ENCODE measurements around the gene RNF175. TPM values are rescaled to one million over a fixed set of nuclear protein-coding genes. Genes with fewer than 3 reads are reported as not detected.

The RNF175 gene
- total RNA-seq (2.1 TPM), polyA plus RNA-seq (10 to 100 TPM in 2 of 4 donors, 1 to 10 TPM in 2; 5.7 to 17.3 (median 10.3) TPM)

- Mint-ChIP-seq H3K27me3 (peaks cover 62% of the 10 kb centered on the region), H3K27ac (peak within 1 kb of the TSS; percentile 92 to 97 (median 94)), H3K4me1 (peaks cover 5 to 73% (median 26%) of the 10 kb centered on the region in 4 donors), H3K36me3 (peaks cover 5% of the 10 kb centered on the region), H3K4me3 (peak within 1 kb of the TSS; percentile 84 to 89 (median 87)), H3K9me3 (peaks cover 0 to 5% (median 2%) of the 10 kb centered on the region in 7 donors)
- DNase-seq (peak; percentile 4 to 18 (median 14)), ATAC-seq (ENCODE audit: low read depth in 2 of 2) (peak; percentile 22 to 33)
- no peaks in the 10 kb centered on the region for H3K9me3 ChIP-seq (ENCODE audit: control insufficient read depth in 2 of 2, low read length in 2 of 2)
- peaks cover 19% of the 10 kb centered on the region for H3K27me3 ChIP-seq (ENCODE audit: control insufficient read depth, insufficient read depth, low read length)
- peaks cover 9% of the 10 kb centered on the region for H3K4me1 ChIP-seq (ENCODE audit: control insufficient read depth, insufficient read depth, low read length, poor library complexity, severe bottlenecking)
- H3K27ac ChIP-seq (ENCODE audit: insufficient read depth, low read length, poor library complexity, severe bottlenecking), result peak within 1 kb of the TSS; percentile 43
- peak within 1 kb of the TSS; percentile 44 for H3K4me3 ChIP-seq (ENCODE audit: low read depth, low read length)
- no peaks in the 10 kb centered on the region for H3K36me3 ChIP-seq (ENCODE audit: control insufficient read depth, insufficient read depth, low read length)
Observed at GRCh38 chr4:153759407-153760316, at the start of gene RNF175. RNF175 (minus strand) TSS chr4:153760024; CDS start chr4:153759862, 162 bp downstream.

GRCh38 chr4:153809307-153809706, 49.5 kb upstream of the RNF175 start:
- Histone ChIP-seq H3K4me1 (ENCODE audit: control insufficient read depth, insufficient read depth, low read length, poor library complexity, severe bottlenecking) (no peaks in the 10 kb centered on the region), H3K27me3 (ENCODE audit: control insufficient read depth, insufficient read depth, low read length) (no peaks in the 10 kb centered on the region), H3K4me3 (ENCODE audit: low read depth, low read length) (no peak overlapping the region), H3K36me3 (ENCODE audit: control insufficient read depth, insufficient read depth, low read length) (no peaks in the 10 kb centered on the region), H3K27ac (ENCODE audit: insufficient read depth, low read length, poor library complexity, severe bottlenecking) (no peak overlapping the region), H3K9me3 (ENCODE audit: control insufficient read depth in 2 of 2, low read length in 2 of 2) (no peaks in the 10 kb centered on the region)
- Mint-ChIP-seq H3K4me3 (no peak overlapping the region), H3K27me3 (no peaks in the 10 kb centered on the region), H3K9me3 (peaks cover 0 to under 1% (median 0%) of the 10 kb centered on the region in 7 donors), H3K27ac (peak overlapping the region in 1 of 3 donors; percentile 38), H3K36me3 (no peaks in the 10 kb centered on the region), H3K4me1 (peaks cover 3 to 32% (median 9%) of the 10 kb centered on the region in 4 donors)
- peak in 2 of 3 donors; percentile 69 for DNase-seq
- ATAC-seq (ENCODE audit: low read depth in 2 of 2), result peak; percentile 90 to 97

- H3K9me3 Mint-ChIP-seq, result peaks cover 0 to 3% (median 0%) of the 10 kb centered on the region in 7 donors
- Histone ChIP-seq H3K36me3 (ENCODE audit: control insufficient read depth, insufficient read depth, low read length) (no peaks in the 10 kb centered on the region), H3K4me1 (ENCODE audit: control insufficient read depth, insufficient read depth, low read length, poor library complexity, severe bottlenecking) (no peaks in the 10 kb centered on the region), H3K9me3 (ENCODE audit: control insufficient read depth in 2 of 2, low read length in 2 of 2) (no peaks in the 10 kb centered on the region), H3K27ac (ENCODE audit: insufficient read depth, low read length, poor library complexity, severe bottlenecking) (no peak overlapping the region), H3K4me3 (ENCODE audit: low read depth, low read length) (no peak overlapping the region), H3K27me3 (ENCODE audit: control insufficient read depth, insufficient read depth, low read length) (no peaks in the 10 kb centered on the region)
- H3K4me1 Mint-ChIP-seq, result peaks cover 3 to 32% (median 9%) of the 10 kb centered on the region in 4 donors
- no peaks in the 10 kb centered on the region for H3K27me3 Mint-ChIP-seq
- DNase-seq (no peak), ATAC-seq (ENCODE audit: low read depth in 2 of 2) (no peak)
- no peak overlapping the region for H3K4me3 Mint-ChIP-seq
- no peak overlapping the region for H3K27ac Mint-ChIP-seq
- no peaks in the 10 kb centered on the region for H3K36me3 Mint-ChIP-seq
Observed at GRCh38 chr4:153808175-153808574, 48.4 kb upstream of the RNF175 start.

GRCh38 chr4:153806073-153806472, 46.2 kb upstream of the RNF175 start:
- DNase-seq (no peak), ATAC-seq (ENCODE audit: low read depth in 2 of 2) (no peak)
- Histone ChIP-seq H3K36me3 (ENCODE audit: control insufficient read depth, insufficient read depth, low read length) (no peaks in the 10 kb centered on the region), H3K4me1 (ENCODE audit: control insufficient read depth, insufficient read depth, low read length, poor library complexity, severe bottlenecking) (no peaks in the 10 kb centered on the region), H3K27me3 (ENCODE audit: control insufficient read depth, insufficient read depth, low read length) (no peaks in the 10 kb centered on the region), H3K27ac (ENCODE audit: insufficient read depth, low read length, poor library complexity, severe bottlenecking) (no peak overlapping the region), H3K4me3 (ENCODE audit: low read depth, low read length) (no peak overlapping the region), H3K9me3 (ENCODE audit: control insufficient read depth in 2 of 2, low read length in 2 of 2) (no peaks in the 10 kb centered on the region)
- Mint-ChIP-seq H3K36me3 (no peaks in the 10 kb centered on the region), H3K4me1 (peaks cover 3 to 28% (median 9%) of the 10 kb centered on the region in 4 donors), H3K4me3 (no peak overlapping the region), H3K27me3 (no peaks in the 10 kb centered on the region), H3K27ac (no peak overlapping the region), H3K9me3 (peaks cover 0 to 3% (median 0%) of the 10 kb centered on the region in 7 donors)

GRCh38 chr4:153804722-153805121, 44.9 kb upstream of the RNF175 start:
- Mint-ChIP-seq H3K27me3 (peaks cover 2% of the 10 kb centered on the region), H3K4me3 (no peak overlapping the region), H3K4me1 (peaks cover 3 to 17% (median 7%) of the 10 kb centered on the region in 4 donors), H3K27ac (no peak overlapping the region), H3K36me3 (no peaks in the 10 kb centered on the region), H3K9me3 (peaks cover 0 to 3% (median 0%) of the 10 kb centered on the region in 7 donors)
- no peak overlapping the region for H3K4me3 ChIP-seq (ENCODE audit: low read depth, low read length)
- no peaks in the 10 kb centered on the region for H3K27me3 ChIP-seq (ENCODE audit: control insufficient read depth, insufficient read depth, low read length)
- no peaks in the 10 kb centered on the region for H3K36me3 ChIP-seq (ENCODE audit: control insufficient read depth, insufficient read depth, low read length)
- no peak for DNase-seq
- H3K4me1 ChIP-seq (ENCODE audit: control insufficient read depth, insufficient read depth, low read length, poor library complexity, severe bottlenecking), result no peaks in the 10 kb centered on the region
- H3K9me3 ChIP-seq (ENCODE audit: control insufficient read depth in 2 of 2, low read length in 2 of 2), result no peaks in the 10 kb centered on the region
- no peak overlapping the region for H3K27ac ChIP-seq (ENCODE audit: insufficient read depth, low read length, poor library complexity, severe bottlenecking)
- no peak for ATAC-seq (ENCODE audit: low read depth in 2 of 2)

GRCh38 chr4:153799694-153800074, 39.9 kb upstream of the RNF175 start:
- H3K4me3 ChIP-seq (ENCODE audit: low read depth, low read length), result no peak overlapping the region
- Mint-ChIP-seq H3K4me3 (no peak overlapping the region), H3K4me1 (no peaks in the 10 kb centered on the region), H3K36me3 (no peaks in the 10 kb centered on the region), H3K9me3 (peaks cover 0 to 3% (median 0%) of the 10 kb centered on the region in 7 donors), H3K27me3 (peaks cover 36% of the 10 kb centered on the region), H3K27ac (no peak overlapping the region)
- H3K9me3 ChIP-seq (ENCODE audit: control insufficient read depth in 2 of 2, low read length in 2 of 2), result no peaks in the 10 kb centered on the region
- no peaks in the 10 kb centered on the region for H3K4me1 ChIP-seq (ENCODE audit: control insufficient read depth, insufficient read depth, low read length, poor library complexity, severe bottlenecking)
- H3K27ac ChIP-seq (ENCODE audit: insufficient read depth, low read length, poor library complexity, severe bottlenecking), result no peak overlapping the region
- H3K27me3 ChIP-seq (ENCODE audit: control insufficient read depth, insufficient read depth, low read length), result peaks cover 8% of the 10 kb centered on the region
- DNase-seq (no peak), ATAC-seq (ENCODE audit: low read depth in 2 of 2) (no peak)
- H3K36me3 ChIP-seq (ENCODE audit: control insufficient read depth, insufficient read depth, low read length), result no peaks in the 10 kb centered on the region

DNA sequence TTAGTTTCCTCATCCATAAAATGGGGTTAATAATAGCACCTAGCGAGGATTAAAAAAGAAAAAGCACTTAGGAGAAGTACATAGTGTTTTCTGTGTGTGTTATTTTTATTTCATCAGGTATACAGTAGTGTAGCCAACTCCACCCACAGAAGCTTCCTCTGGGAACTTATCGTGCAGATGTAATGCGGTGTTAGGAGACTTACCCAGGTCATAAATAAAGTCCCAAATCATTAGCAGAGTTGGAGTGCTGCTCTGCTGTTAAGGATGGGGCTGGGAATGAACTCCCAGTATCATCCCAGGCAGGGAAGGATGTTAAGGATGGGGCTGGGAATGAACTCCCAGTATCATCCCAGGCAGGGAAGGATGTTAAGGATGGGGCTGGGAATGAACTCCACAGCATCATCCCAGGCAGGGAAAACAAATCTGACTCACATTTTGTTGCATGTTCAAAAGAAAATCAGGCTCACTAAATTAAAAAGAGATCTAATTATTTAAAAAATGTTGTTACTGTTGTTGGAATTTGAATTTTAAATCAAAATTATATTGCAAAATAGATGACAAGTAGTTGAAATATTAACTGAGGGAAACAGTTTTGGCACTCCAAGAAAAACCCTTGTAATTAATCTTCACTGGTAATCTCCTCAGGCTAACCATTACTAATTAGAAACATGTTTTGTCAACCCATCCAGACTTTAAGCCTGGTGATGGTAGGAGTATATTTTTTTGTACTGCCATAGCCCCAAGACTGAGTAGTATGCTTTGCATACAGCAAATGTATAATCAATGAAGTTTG, 39.3 kb upstream of the RNF175 start:
- Mint-ChIP-seq H3K27ac (no peak overlapping the region), H3K4me3 (no peak overlapping the region), H3K4me1 (no peaks in the 10 kb centered on the region), H3K36me3 (no peaks in the 10 kb centered on the region), H3K27me3 (peaks cover 42% of the 10 kb centered on the region), H3K9me3 (peaks cover 0 to 2% (median 0%) of the 10 kb centered on the region in 7 donors)
- Histone ChIP-seq H3K4me3 (ENCODE audit: low read depth, low read length) (no peak overlapping the region), H3K27me3 (ENCODE audit: control insufficient read depth, insufficient read depth, low read length) (peaks cover 11% of the 10 kb centered on the region), H3K4me1 (ENCODE audit: control insufficient read depth, insufficient read depth, low read length, poor library complexity, severe bottlenecking) (no peaks in the 10 kb centered on the region), H3K27ac (ENCODE audit: insufficient read depth, low read length, poor library complexity, severe bottlenecking) (no peak overlapping the region), H3K9me3 (ENCODE audit: control insufficient read depth in 2 of 2, low read length in 2 of 2) (no peaks in the 10 kb centered on the region), H3K36me3 (ENCODE audit: control insufficient read depth, insufficient read depth, low read length) (no peaks in the 10 kb centered on the region)
- ATAC-seq (ENCODE audit: low read depth in 2 of 2) (no peak), DNase-seq (no peak)
